ENCODE results near the gene SPCS2. TPM values are rescaled to one million over a fixed set of nuclear protein-coding genes. Genes with fewer than 3 reads are reported as not detected.

Gene SPCS2
- total RNA-seq, 1 experiment from 2014 or later = 175 TPM

GRCh38 chr11:75011357-75011756 lies 62.3 kb downstream of the SPCS2 start:
- ChIA-PET POLR2A (ENCODE audit: unreplicated experiment) (no interaction called here), CTCF (interaction anchor here (0.8 to 1.5 kb wide), 2 partner anchors 12 to 20 kb away, joined by 3 to 6 read pairs; no protein-coding TSS in a partner anchor)
- no peaks in the 10 kb centered on the region for H3K36me3 ChIP-seq (ENCODE audit: low read depth)
- no peak overlapping the region for H2AFZ ChIP-seq
- H3K27me3 ChIP-seq (ENCODE audit: insufficient read depth, low read depth) = no peaks in the 10 kb centered on the region
- no TSS peak for BruUV-seq (replicated peaks)
- TF ChIP-seq CTCF (conservative IDR thresholded peaks at IDR 0.05) (no peak), EZH2 (IDR thresholded peaks at IDR 0.05; ENCODE audit: low read depth) (no peak)
- no peaks in the 10 kb centered on the region for H4K20me1 ChIP-seq (ENCODE audit: insufficient read depth)
- no peak overlapping the region for H3K27ac ChIP-seq
- no peaks in the 10 kb centered on the region for H3K9me2 ChIP-seq (ENCODE audit: insufficient read depth)
- intact Hi-C loops (cut with micrococcal nuclease; ENCODE audit: unreplicated experiment) = no loop called here
- no peak for DNase-seq
- no peaks in the 10 kb centered on the region for H3F3A ChIP-seq (ENCODE audit: insufficient read depth, low read depth)
- H3K4me2 ChIP-seq = no peak overlapping the region
- no peak overlapping the region for H3K4me3 ChIP-seq
- no peaks in the 10 kb centered on the region for H3K79me2 ChIP-seq (ENCODE audit: low read depth)
- no peaks in the 10 kb centered on the region for H3K9me3 ChIP-seq (ENCODE audit: insufficient read depth, low read depth)
- H3K4me1 ChIP-seq (replicated peaks; ENCODE audit: insufficient read depth) = no peaks in the 10 kb centered on the region

GRCh38 chr11:75011872-75012271 lies 62.8 kb downstream of the SPCS2 start:
- H2AFZ ChIP-seq = no peak overlapping the region
- ChIA-PET POLR2A (ENCODE audit: unreplicated experiment) (no interaction called here), CTCF (interaction anchor here (0.7 kb wide), 1 partner anchor 276 kb away, joined by 3 read pairs; no protein-coding TSS in a partner anchor)
- no peak overlapping the region for H3K4me3 ChIP-seq
- H3K36me3 ChIP-seq (ENCODE audit: low read depth) = no peaks in the 10 kb centered on the region
- no peaks in the 10 kb centered on the region for H3K9me2 ChIP-seq (ENCODE audit: insufficient read depth)
- DNase-seq = no peak
- H3F3A ChIP-seq (ENCODE audit: insufficient read depth, low read depth) = no peaks in the 10 kb centered on the region
- no peaks in the 10 kb centered on the region for H3K4me1 ChIP-seq (replicated peaks; ENCODE audit: insufficient read depth)
- no peak overlapping the region for H3K27ac ChIP-seq
- H4K20me1 ChIP-seq (ENCODE audit: insufficient read depth) = no peaks in the 10 kb centered on the region
- H3K27me3 ChIP-seq (ENCODE audit: insufficient read depth, low read depth) = no peaks in the 10 kb centered on the region
- TF ChIP-seq EZH2 (IDR thresholded peaks at IDR 0.05; ENCODE audit: low read depth) (no peak), CTCF (conservative IDR thresholded peaks at IDR 0.05) (no peak)
- no TSS peak for BruUV-seq (replicated peaks)
- H3K9me3 ChIP-seq (ENCODE audit: insufficient read depth, low read depth) = no peaks in the 10 kb centered on the region
- H3K79me2 ChIP-seq (ENCODE audit: low read depth) = no peaks in the 10 kb centered on the region
- no peak overlapping the region for H3K4me2 ChIP-seq
- intact Hi-C loops (cut with micrococcal nuclease; ENCODE audit: unreplicated experiment) = no loop called here

- H3K27ac ChIP-seq = no peak overlapping the region
- H4K20me1 ChIP-seq (ENCODE audit: insufficient read depth) = no peaks in the 10 kb centered on the region
- no peak overlapping the region for H2AFZ ChIP-seq
- H3K9me3 ChIP-seq (ENCODE audit: insufficient read depth, low read depth) = no peaks in the 10 kb centered on the region
- intact Hi-C loops (cut with micrococcal nuclease; ENCODE audit: unreplicated experiment) = no loop called here
- H3K4me2 ChIP-seq = no peak overlapping the region
- CTCF ChIA-PET = interaction anchor here (0.6 kb wide), 1 partner anchor 20 kb away, joined by 3 read pairs; no protein-coding TSS in a partner anchor
- no TSS peak for BruUV-seq (replicated peaks)
- no peaks in the 10 kb centered on the region for H3K27me3 ChIP-seq (ENCODE audit: insufficient read depth, low read depth)
- POLR2A ChIA-PET (ENCODE audit: unreplicated experiment) = no interaction called here
- H3K36me3 ChIP-seq (ENCODE audit: low read depth) = no peaks in the 10 kb centered on the region
- H3K9me2 ChIP-seq (ENCODE audit: insufficient read depth) = no peaks in the 10 kb centered on the region
- no peaks in the 10 kb centered on the region for H3K4me1 ChIP-seq (replicated peaks; ENCODE audit: insufficient read depth)
- TF ChIP-seq CTCF (conservative IDR thresholded peaks at IDR 0.05) = no peak
- TF ChIP-seq EZH2 (IDR thresholded peaks at IDR 0.05; ENCODE audit: low read depth) = no peak
- H3F3A ChIP-seq (ENCODE audit: insufficient read depth, low read depth) = no peaks in the 10 kb centered on the region
- peak in 1 of 2 experiments; percentile 25 for DNase-seq
- H3K79me2 ChIP-seq (ENCODE audit: low read depth) = no peaks in the 10 kb centered on the region
- no peak overlapping the region for H3K4me3 ChIP-seq
Observed at GRCh38 chr11:75013051-75013450, 64.0 kb downstream of the SPCS2 start.
